HTERT RPE-1 (cell line): ENCODE data around the gene CALY.

ENCODE experiments used
- in situ Hi-C: fragments of 300-500 bp; cut with MboI; formaldehyde crosslinking; loops from 4 replicates; pipeline ENCODE4 v1.14.3; 2020; ENCODE audit warnings: low sequenced_read_pairs

The CALY gene

DNA sequence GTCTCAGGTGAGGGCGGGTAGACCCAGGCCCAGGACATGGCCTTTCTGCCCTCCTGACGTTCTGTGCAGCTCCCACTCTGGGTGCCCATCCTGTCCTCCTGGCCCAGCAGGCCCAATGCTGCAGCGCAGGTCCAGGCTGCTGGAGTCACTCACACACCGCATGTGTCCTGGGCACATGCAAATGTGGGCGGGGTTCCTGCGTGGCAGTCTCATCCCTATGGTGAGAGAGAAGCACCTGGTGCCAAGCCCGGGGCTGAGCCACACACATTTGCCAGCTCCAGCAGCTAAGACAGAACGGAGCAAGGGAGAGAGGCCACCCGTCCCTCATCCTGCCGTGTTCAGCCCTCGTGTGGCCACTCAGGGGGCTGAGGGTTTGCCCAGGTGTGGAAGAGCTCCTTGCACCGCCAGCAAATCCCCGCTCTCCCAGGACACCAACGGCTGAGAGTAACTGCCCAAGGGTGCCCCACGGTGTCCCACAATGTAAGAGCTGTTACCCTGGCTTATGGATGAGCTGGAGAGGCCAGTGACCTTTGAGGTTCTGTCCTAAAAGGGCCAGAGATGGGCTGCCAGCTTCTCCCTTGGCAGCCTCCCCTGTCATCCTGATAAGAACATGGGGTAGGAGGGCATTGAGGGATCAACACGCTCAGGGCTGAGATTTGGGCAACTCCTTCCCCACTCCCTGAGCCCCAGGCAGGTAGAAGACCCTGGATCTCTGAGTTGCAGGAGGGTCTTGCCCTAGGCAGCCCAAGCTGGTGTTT lies 16.7 kb upstream of the CALY start:
- in situ Hi-C loops, result no loop called here

GRCh38 chr10:133351408-133352318 lies 15.0 kb upstream of the CALY start:
- in situ Hi-C loops, result no loop called here

DNA sequence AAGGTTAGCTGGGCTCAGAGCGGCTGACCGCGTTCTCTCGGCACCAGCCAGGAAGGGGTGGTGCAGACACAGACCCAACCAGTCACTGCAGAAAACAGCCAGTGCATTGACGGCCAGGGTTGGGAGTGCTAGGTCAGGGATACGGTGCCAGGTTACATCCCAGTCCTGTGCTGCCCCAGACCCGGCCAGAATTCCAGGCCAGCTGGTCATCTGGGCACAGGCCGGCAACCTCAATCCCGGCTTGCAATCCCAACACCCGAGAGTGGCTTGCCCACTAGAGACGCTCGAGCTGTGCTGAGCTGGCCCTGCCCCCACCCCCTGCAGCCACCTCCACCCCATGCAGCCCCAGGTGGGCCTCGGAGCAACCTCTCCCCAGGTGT lies 14.2 kb upstream of the CALY start:
- in situ Hi-C loops, result no loop called here

GRCh38 chr10:133350283-133350949 lies 13.7 kb upstream of the CALY start:
- in situ Hi-C loops, result no loop called here

GRCh38 chr10:133349577-133350011 lies 12.9 kb upstream of the CALY start:
- in situ Hi-C loops, result no loop called here

DNA sequence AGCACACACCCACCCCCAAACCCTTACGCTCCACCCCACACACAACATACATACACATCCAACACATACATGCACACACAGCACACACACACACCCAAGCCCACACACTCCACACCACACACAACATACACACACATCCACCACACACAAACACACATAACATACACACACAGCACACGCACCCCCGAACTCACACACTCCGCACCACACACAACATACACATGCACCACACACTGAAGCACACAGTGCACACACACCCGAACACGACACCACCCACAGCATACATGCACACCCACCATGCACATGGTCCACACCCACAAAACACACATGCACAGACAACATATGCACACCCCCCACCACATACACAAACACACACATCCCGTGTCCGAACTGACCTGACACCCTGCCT lies 12.5 kb upstream of the CALY start:
- in situ Hi-C loops, result no loop called here

- in situ Hi-C loops, result no loop called here
These were observed 11.2 kb upstream of the CALY start for GRCh38 chr10:133347710-133348517.

DNA sequence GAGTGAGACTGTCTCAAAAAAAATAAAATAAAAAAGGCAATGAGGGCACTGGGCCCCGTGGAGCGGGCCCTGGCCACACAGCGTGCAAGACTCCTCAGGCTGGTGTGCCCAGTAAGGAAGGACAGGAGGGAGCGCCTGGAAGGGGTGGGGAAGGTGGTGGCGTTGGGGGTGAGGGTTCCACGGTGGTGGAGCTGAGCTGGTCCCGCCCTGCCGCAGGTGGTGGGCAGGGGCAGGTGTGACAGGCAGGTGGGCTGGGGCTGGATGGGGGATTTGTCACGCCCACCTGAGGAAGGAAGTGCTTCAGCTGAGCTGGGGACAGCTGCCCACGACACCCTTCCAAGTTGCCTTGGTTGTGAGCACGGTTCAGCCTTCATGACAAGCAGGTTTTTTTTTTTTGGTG lies 9.7 kb upstream of the CALY start:
- in situ Hi-C loops, result no loop called here

GRCh38 chr10:133344236-133344635 lies 7.5 kb upstream of the CALY start:
- in situ Hi-C loops, result no loop called here

DNA sequence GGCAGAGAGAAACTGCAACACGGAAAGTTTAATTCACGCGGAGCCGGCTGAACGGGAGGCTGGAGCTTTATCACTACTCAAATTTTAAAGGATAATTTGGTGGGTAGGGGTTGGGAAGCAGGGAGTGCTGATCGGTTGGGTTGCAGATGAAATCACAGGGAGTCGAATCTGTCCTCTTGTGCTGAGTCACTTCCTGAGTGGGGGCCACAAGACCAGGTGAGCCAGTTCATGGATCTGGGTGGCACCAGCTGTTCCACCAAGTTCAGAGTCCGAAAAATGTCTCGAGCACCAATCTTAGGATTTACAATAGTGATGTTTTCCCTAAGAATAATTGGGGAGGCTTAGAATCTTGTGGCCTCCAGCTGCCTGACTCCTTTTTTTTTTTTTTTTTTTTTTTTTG lies 6.9 kb upstream of the CALY start:
- in situ Hi-C loops, result no loop called here

GRCh38 chr10:133342942-133343341 lies 6.2 kb upstream of the CALY start:
- in situ Hi-C loops, result no loop called here

- in situ Hi-C loops, result no loop called here
These were observed 5.3 kb upstream of the CALY start for GRCh38 chr10:133341983-133342382.

GRCh38 chr10:133339708-133340380 lies 3.1 kb upstream of the CALY start:
- in situ Hi-C loops, result no loop called here

GRCh38 chr10:133338080-133339071 lies 1.7 kb upstream of the CALY start:
- in situ Hi-C loops, result no loop called here

GRCh38 chr10:133337370-133337725 lies 652 bp upstream of the CALY start:
- in situ Hi-C loops, result no loop called here

DNA sequence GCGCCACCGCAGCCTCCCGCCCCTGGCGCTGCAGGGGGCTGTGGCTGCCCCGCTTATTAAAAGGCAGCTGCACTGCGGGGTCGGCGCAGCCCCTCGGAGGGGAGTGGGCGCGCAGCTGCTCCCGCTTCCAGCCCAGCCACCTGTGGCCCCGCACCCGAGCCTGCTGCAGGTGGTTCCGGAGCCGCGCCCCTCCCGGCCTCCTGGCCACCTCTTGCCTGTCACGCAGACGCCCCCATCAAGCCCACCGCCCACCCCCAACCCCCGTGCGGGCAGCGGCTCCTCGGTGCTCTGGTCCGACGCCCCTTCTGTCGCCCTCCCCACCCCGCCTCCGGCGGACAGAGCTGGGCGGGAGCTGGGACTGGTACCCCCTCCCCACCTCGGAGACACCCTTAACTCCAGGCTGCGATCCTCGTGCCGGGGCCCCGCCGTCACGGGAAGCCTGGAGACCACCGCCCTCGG lies 549 bp downstream of the CALY start:
- in situ Hi-C loops, result no loop called here

GRCh38 chr10:133335246-133336117 lies 1.2 kb downstream of the CALY start:
- in situ Hi-C loops, result no loop called here
